Keratinocyte (primary cell): ENCODE data around the gene PRKCA. TPM values are rescaled to one million over a fixed set of nuclear protein-coding genes. Genes with fewer than 3 reads are reported as not detected.

Source experiments
- DNase-seq: peaks from one replicate; pipeline ENCODE4 v3.0.0-alpha.2; 2011; ENCODE audit warnings: low read depth, missing footprints, low spot score
- FAIRE-seq: peaks from 2 replicates; lab custom pipeline; 2011; peaks lifted over from hg19 to GRCh38; lab: Jason Lieb, UNC
- H2AFZ ChIP-seq: 2 replicates; pipeline ENCODE4 v1.6.0; 2012; ENCODE audit warnings: low read length, control low read depth, inconsistent platforms; ENCODE audit not compliant: control insufficient read depth
- H3K27ac ChIP-seq: 2 replicates; pipeline ENCODE4 v1.5.1; 2011; ENCODE audit warnings: low read length; ENCODE audit not compliant: control insufficient read depth, insufficient read depth
- H3K27me3 ChIP-seq: 3 replicates; pipeline ENCODE4 v1.6.0; 2011; ENCODE audit warnings: low read length; ENCODE audit not compliant: control insufficient read depth, insufficient read depth; ENCODE audit errors: extremely low read depth
- H3K36me3 ChIP-seq, 2 experiments: 2 replicates in 1 of 2; 3 replicates in 1 of 2; pipeline ENCODE4 v1.5.1; 2011; ENCODE audit warnings: low read length in 2 of 2, mild to moderate bottlenecking in 1 of 2; ENCODE audit not compliant: control insufficient read depth in 2 of 2, insufficient read depth in 2 of 2; ENCODE audit errors: extremely low read depth in 1 of 2
- H3K4me1 ChIP-seq: 3 replicates; pipeline ENCODE4 v1.5.1; 2011; ENCODE audit warnings: low read length; ENCODE audit not compliant: control insufficient read depth, insufficient read depth; ENCODE audit errors: extremely low read depth
- H3K4me2 ChIP-seq: 3 replicates; pipeline ENCODE4 v1.6.0; 2011; ENCODE audit warnings: low read depth, low read length; ENCODE audit not compliant: control insufficient read depth, insufficient read depth; ENCODE audit errors: extremely low read depth
- H3K4me3 ChIP-seq, 3 experiments: fragments of 200-600 bp in 1 of 3; sonication (generic) in 1 of 3; 2 replicates in 2 of 3; 3 replicates in 1 of 3; pipeline ENCODE4 v1.5.1; 2011 to 2016; ENCODE audit warnings: low read length in 3 of 3, mild to moderate bottlenecking in 3 of 3, control low read depth in 2 of 3, inconsistent platforms in 1 of 3, low read depth in 1 of 3, mixed read lengths in 1 of 3, mixed run types in 1 of 3, moderate library complexity in 1 of 3; ENCODE audit not compliant: control insufficient read depth in 2 of 3, insufficient read depth in 2 of 3; ENCODE audit errors: extremely low read depth in 1 of 3
- H3K79me2 ChIP-seq: 2 replicates; pipeline ENCODE4 v1.6.0; 2012; ENCODE audit warnings: low read length; ENCODE audit not compliant: control insufficient read depth, insufficient read depth
- H3K9ac ChIP-seq: 3 replicates; pipeline ENCODE4 v1.6.0; 2011; ENCODE audit warnings: low read length; ENCODE audit not compliant: control insufficient read depth, insufficient read depth; ENCODE audit errors: extremely low read depth
- H3K9me1 ChIP-seq: 3 replicates; pipeline ENCODE4 v1.6.0; 2011; ENCODE audit warnings: low read length; ENCODE audit not compliant: control insufficient read depth, insufficient read depth; ENCODE audit errors: extremely low read depth
- H3K9me3 ChIP-seq: 2 replicates; pipeline ENCODE4 v1.5.1; 2012; ENCODE audit warnings: low read depth, low read length; ENCODE audit not compliant: control insufficient read depth
- H4K20me1 ChIP-seq: 3 replicates; pipeline ENCODE4 v1.6.0; 2011; ENCODE audit warnings: low read length; ENCODE audit not compliant: control insufficient read depth, insufficient read depth; ENCODE audit errors: extremely low read depth
- EZH2 ChIP-seq: IDR thresholded peaks from one replicate; pipeline ENCODE4 v1.6.1; 2012; ENCODE audit warnings: inconsistent platforms, mild to moderate bottlenecking, low read length, moderate library complexity
- dilution Hi-C: fragments of 300-500 bp; cut with MboI; formaldehyde crosslinking; loops from one replicate; pipeline ENCODE4 v1.7.0; 2020; ENCODE audit warnings: low sequenced_read_pairs; ENCODE audit not compliant: extremely low pct_ligation_motif_present
- polyA plus RNA-seq, 5 experiments: library from polyadenylated mRNA; depleted of rRNA in 3 of 5; stranded (reverse) in 3 of 5; stranded (forward) in 1 of 5; unstranded in 1 of 5; fragments of >200 nt; gene quantifications; 1 replicate in 1 of 5; 2 replicates in 3 of 5; 3 replicates in 1 of 5; pipeline versions ENCODE4 v1.2.1 to v1.2.3, GENCODE V29; 2011 to 2012; ENCODE audit warnings: missing spikeins in 2 of 5, low read depth in 1 of 5, low replicate concordance in 1 of 5
- TF ChIP-seq, protein P1 (sequence below), 3 experiments: IDR thresholded peaks in 1 of 3; conservative IDR thresholded peaks in 1 of 3; optimal IDR thresholded peaks in 1 of 3; 2 replicates in 2 of 3; 3 replicates in 1 of 3; pipeline versions ENCODE3 to v1.5.1; 2011; ENCODE audit warnings: low read length in 3 of 3, mild to moderate bottlenecking in 3 of 3, moderate library complexity in 2 of 3, control low read depth in 1 of 3, inconsistent platforms in 1 of 3; ENCODE audit not compliant: insufficient read depth in 2 of 3; ENCODE audit errors: extremely low read depth in 1 of 3

The PRKCA gene
- polyA plus RNA-seq, 1 donor (not counting 4 experiments of a cell fraction or from before 2014, with no cell fraction given): 3.6 TPM

DNA sequence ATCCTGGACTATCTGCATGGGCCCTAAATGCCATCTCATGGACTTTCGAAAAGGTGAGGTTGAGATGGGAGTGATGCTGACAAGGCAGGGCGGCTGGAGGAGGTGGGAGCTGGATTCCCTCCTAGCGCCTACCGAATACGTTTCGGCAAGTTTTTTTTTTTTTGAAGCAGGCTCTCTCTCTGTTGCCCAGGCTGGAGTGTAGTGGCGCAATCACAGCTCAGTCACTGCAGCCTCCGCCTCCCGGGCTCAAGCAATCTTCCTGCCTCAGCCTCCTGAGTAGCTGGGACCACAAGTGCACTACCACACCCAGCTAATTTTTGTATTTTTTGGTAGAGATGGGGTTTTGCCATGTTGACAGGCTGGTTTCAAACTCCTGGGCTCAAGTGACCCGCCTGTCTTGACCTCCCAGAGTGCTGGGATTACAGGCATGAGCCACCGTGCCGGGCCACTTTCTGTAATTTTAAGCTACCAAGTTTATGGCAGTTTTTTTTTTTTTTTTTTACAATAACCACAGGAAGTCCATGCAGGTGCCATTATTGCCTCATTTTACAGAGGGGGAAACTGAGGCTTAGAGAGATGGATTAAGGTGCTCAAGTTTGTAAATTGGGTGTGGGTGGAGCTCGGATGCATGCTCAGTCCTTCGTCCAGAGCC, 246.4 kb downstream of the PRKCA start:
- Histone ChIP-seq H3K79me2 (no peaks in the 10 kb centered on the region), H3K9ac (no peak overlapping the region), H2AFZ (no peak overlapping the region), H3K4me2 (no peak overlapping the region), H3K9me3 (no peaks in the 10 kb centered on the region), H3K4me3 (no peak overlapping the region), H3K27ac (no peak overlapping the region), H3K36me3 (no peaks in the 10 kb centered on the region), H4K20me1 (no peaks in the 10 kb centered on the region), H3K9me1 (no peaks in the 10 kb centered on the region), H3K27me3 (no peaks in the 10 kb centered on the region), H3K4me1 (peaks cover 21% of the 10 kb centered on the region)
- DNase-seq (no peak), FAIRE-seq (no peak)
- dilution Hi-C loops: no loop called here
- no peak for TF ChIP-seq EZH2
- TF ChIP-seq, protein P1, sequence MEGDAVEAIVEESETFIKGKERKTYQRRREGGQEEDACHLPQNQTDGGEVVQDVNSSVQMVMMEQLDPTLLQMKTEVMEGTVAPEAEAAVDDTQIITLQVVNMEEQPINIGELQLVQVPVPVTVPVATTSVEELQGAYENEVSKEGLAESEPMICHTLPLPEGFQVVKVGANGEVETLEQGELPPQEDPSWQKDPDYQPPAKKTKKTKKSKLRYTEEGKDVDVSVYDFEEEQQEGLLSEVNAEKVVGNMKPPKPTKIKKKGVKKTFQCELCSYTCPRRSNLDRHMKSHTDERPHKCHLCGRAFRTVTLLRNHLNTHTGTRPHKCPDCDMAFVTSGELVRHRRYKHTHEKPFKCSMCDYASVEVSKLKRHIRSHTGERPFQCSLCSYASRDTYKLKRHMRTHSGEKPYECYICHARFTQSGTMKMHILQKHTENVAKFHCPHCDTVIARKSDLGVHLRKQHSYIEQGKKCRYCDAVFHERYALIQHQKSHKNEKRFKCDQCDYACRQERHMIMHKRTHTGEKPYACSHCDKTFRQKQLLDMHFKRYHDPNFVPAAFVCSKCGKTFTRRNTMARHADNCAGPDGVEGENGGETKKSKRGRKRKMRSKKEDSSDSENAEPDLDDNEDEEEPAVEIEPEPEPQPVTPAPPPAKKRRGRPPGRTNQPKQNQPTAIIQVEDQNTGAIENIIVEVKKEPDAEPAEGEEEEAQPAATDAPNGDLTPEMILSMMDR (optimal IDR thresholded peaks at IDR 0.05 in 1 of 3, IDR thresholded peaks at IDR 0.05 in 1 of 3, conservative IDR thresholded peaks at IDR 0.05 in 1 of 3; ENCODE audit: extremely low read depth in 1 of 3, insufficient read depth in 2 of 3, low read length in 3 of 3): no peak

DNA sequence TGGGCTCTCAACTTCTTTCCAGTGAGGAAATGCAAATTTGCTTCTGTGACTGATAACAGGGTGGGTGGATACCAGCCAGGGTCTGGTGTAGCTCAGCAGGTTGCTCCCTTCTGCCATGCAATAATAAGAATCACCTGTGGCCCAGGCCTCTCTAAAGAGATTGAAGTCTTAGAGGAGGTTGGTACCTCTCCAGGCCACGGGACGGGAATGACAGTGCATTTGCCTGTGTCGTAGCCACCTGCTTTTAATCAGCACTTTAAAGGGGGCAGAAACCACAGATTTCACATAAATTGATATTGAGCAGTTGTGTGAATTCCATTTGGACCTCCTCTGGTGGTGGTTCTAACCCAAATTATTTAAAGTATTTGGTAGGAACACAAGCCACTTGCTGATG, 246.9 kb downstream of the PRKCA start:
- dilution Hi-C loops: no loop called here
- no peaks in the 10 kb centered on the region for H3K27me3 ChIP-seq
- H3K9me3 ChIP-seq: no peaks in the 10 kb centered on the region
- H3K4me3 ChIP-seq: no peak overlapping the region
- peaks cover 21% of the 10 kb centered on the region for H3K4me1 ChIP-seq
- H4K20me1 ChIP-seq: no peaks in the 10 kb centered on the region
- no peak overlapping the region for H3K9ac ChIP-seq
- no peaks in the 10 kb centered on the region for H3K9me1 ChIP-seq
- no peaks in the 10 kb centered on the region for H3K79me2 ChIP-seq
- H3K27ac ChIP-seq: no peak overlapping the region
- H3K4me2 ChIP-seq: no peak overlapping the region
- FAIRE-seq (no peak), DNase-seq (no peak)
- TF ChIP-seq EZH2: no peak
- TF ChIP-seq, protein P1 (optimal IDR thresholded peaks at IDR 0.05 in 1 of 3, IDR thresholded peaks at IDR 0.05 in 1 of 3, conservative IDR thresholded peaks at IDR 0.05 in 1 of 3; ENCODE audit: extremely low read depth in 1 of 3, insufficient read depth in 2 of 3, low read length in 3 of 3): no peak
- no peaks in the 10 kb centered on the region for H3K36me3 ChIP-seq
- no peak overlapping the region for H2AFZ ChIP-seq
